ENCODE data around the gene APOL6. TPM values are rescaled to one million over a fixed set of nuclear protein-coding genes. Genes with fewer than 3 reads are reported as not detected.

Gene APOL6
- total and polyA plus RNA-seq, 2 experiments from 2014 or later = 8.0 to 20.8 TPM

DNA sequence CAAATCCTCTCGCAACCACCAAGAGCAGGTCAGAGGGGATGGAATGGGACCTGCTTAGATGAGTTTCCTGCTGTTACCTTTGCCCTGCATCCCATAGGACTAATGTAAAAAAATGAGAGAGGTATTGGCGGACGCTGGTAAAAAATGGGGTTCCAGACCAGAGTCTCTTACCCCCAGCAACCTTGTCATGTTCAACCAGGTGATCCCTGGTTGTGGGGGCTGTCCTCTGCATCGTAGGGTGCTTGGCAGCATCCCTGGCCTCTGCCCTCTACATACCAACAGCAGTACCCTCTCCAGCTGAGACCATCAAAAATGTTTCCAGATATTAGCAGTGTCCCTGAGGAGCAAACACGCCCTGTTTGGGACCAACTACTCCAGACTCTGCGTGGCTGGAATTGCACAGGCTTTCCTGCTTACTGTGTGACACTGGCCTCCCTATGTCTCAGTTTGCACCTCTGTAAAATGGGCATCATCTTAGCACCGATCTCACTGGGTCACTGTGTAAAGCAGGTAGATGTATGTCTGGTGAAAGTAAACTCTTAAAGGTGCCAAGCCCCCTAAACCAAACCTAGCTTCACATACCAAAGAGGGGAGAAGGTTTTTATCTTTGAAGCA is 1.5 kb downstream of the APOL6 start:
- in situ Hi-C loops (cut with MboI) = no loop called here
- Histone ChIP-seq H3K36me3 (ENCODE audit: low read depth) (no peaks in the 10 kb centered on the region), H3F3A (ENCODE audit: insufficient read depth) (peaks cover 7% of the 10 kb centered on the region), H3K9me3 (ENCODE audit: low read depth) (no peaks in the 10 kb centered on the region), H2AFZ (peak overlapping the region; percentile 83), H3K4me3 (peak overlapping the region; percentile 96), H4K20me1 (ENCODE audit: insufficient read depth) (no peaks in the 10 kb centered on the region), H3K9ac (peak overlapping the region; percentile 96), H3K27me3 (replicated peaks; ENCODE audit: insufficient read depth) (no peaks in the 10 kb centered on the region), H3K4me2 (ENCODE audit: unreplicated experiment) (peak overlapping the region; percentile 96), H3K79me2 (ENCODE audit: insufficient read depth) (peaks cover 43% of the 10 kb centered on the region), H3K4me1 (ENCODE audit: insufficient read depth) (peaks cover 14% of the 10 kb centered on the region), H3K27ac (no peak overlapping the region), H3K9me2 (ENCODE audit: insufficient read depth) (no peaks in the 10 kb centered on the region)
- no peak for DNase-seq
- no peak for TF ChIP-seq EZH2 (IDR thresholded peaks at IDR 0.05; ENCODE audit: insufficient read depth, poor library complexity, severe bottlenecking)
- TF ChIP-seq EZH2phosphoT487 (IDR thresholded peaks at IDR 0.05; ENCODE audit: insufficient read depth, low read depth) = no peak
- 53 to 58% methylated on average over 7 of the region's 7 CpGs for WGBS, 2 experiments (ENCODE audit: low coverage in 1 of 2, low lambda C conversion rate in 2 of 2, missing lambda C conversion rate in 2 of 2)

DNA sequence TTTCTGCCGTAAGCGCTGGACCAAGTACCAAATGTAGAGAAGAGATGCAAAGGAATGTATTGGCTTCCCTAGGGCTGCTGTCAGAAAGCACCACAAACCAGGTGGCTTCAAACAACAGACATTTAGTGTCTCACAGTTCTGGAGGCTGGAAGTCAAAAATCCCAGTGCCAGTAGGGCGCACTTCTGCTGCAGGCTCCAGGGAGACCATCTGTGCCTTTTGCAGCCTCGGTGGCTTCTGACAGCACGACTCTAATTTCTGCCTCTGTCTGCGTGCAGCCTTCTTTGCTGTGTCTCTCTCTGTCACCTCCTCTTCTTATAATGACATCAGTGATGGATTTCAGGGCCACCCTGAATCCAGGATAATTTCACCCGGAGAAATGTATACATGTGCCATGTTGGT is 2.8 kb downstream of the APOL6 start:
- Histone ChIP-seq H3K9me2 (ENCODE audit: insufficient read depth) (no peaks in the 10 kb centered on the region), H4K20me1 (ENCODE audit: insufficient read depth) (no peaks in the 10 kb centered on the region), H3K36me3 (ENCODE audit: low read depth) (peaks cover 3% of the 10 kb centered on the region; the same call in 1 of the 2 replicates), H2AFZ (no peak overlapping the region), H3K4me3 (no peak overlapping the region), H3K4me2 (ENCODE audit: unreplicated experiment) (peak overlapping the region; percentile 0), H3K9me3 (ENCODE audit: low read depth) (no peaks in the 10 kb centered on the region), H3K27ac (no peak overlapping the region), H3K27me3 (replicated peaks; ENCODE audit: insufficient read depth) (no peaks in the 10 kb centered on the region), H3K4me1 (ENCODE audit: insufficient read depth) (peaks cover 14% of the 10 kb centered on the region), H3F3A (ENCODE audit: insufficient read depth) (peaks cover 7% of the 10 kb centered on the region), H3K9ac (no peak overlapping the region), H3K79me2 (ENCODE audit: insufficient read depth) (peaks cover 48% of the 10 kb centered on the region)
- in situ Hi-C loops (cut with MboI) = no loop called here
- no peak for TF ChIP-seq EZH2 (IDR thresholded peaks at IDR 0.05; ENCODE audit: insufficient read depth, poor library complexity, severe bottlenecking)
- no peak for TF ChIP-seq EZH2phosphoT487 (IDR thresholded peaks at IDR 0.05; ENCODE audit: insufficient read depth, low read depth)
- DNase-seq = no peak
- 96 to 97% methylated on average over 7 of the region's 7 CpGs for WGBS, 2 experiments (ENCODE audit: low coverage in 1 of 2, low lambda C conversion rate in 2 of 2, missing lambda C conversion rate in 2 of 2)

DNA sequence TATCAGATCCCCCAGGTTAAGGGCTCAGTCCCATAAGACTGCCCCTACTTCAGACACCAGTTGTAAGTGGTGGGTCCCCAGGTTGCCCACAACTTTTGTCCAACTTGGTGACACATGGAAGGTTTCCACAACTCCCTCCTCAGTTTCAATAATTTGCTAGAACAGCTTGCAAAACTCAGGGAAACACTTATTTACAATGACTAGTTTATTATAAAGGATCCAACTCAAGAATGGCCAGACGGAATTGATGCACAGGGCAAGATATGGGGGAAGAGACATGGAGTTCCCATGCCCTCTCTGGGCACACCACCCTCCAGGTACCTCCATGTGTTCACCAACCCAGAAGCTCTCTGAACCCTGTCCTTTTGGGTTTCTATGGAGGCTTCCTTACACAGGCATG is 5.6 kb downstream of the APOL6 start:
- Histone ChIP-seq H3K4me1 (ENCODE audit: insufficient read depth) (0 out of 2 replicates have a peak, but pooled peaks cover 9% of the 10 kb centered on the region), H2AFZ (no peak overlapping the region), H3K36me3 (ENCODE audit: low read depth) (peaks cover 11% of the 10 kb centered on the region), H3K4me2 (ENCODE audit: unreplicated experiment) (no peak overlapping the region), H3K9ac (no peak overlapping the region), H4K20me1 (ENCODE audit: insufficient read depth) (no peaks in the 10 kb centered on the region), H3K9me2 (ENCODE audit: insufficient read depth) (no peaks in the 10 kb centered on the region), H3K4me3 (no peak overlapping the region), H3K27ac (no peak overlapping the region), H3K9me3 (ENCODE audit: low read depth) (no peaks in the 10 kb centered on the region), H3K27me3 (replicated peaks; ENCODE audit: insufficient read depth) (no peaks in the 10 kb centered on the region), H3F3A (ENCODE audit: insufficient read depth) (no peaks in the 10 kb centered on the region), H3K79me2 (ENCODE audit: insufficient read depth) (peaks cover 43% of the 10 kb centered on the region)
- in situ Hi-C loops (cut with MboI) = no loop called here
- no peak for TF ChIP-seq EZH2phosphoT487 (IDR thresholded peaks at IDR 0.05; ENCODE audit: insufficient read depth, low read depth)
- 41 to 68% methylated on average over 1 of the region's 1 CpG for whole genome bisulfite sequencing, 2 experiments (ENCODE audit: low coverage in 1 of 2, low lambda C conversion rate in 2 of 2, missing lambda C conversion rate in 2 of 2)
- DNase-seq = no peak

- H3K79me2 ChIP-seq (ENCODE audit: insufficient read depth) = peaks cover 18% of the 10 kb centered on the region
- H3K9ac ChIP-seq = no peak overlapping the region
- 71 to 73% methylated on average over 5 of the region's 5 CpGs for WGBS, 2 experiments (ENCODE audit: low coverage in 1 of 2, low lambda C conversion rate in 2 of 2, missing lambda C conversion rate in 2 of 2)
- H3K27me3 ChIP-seq (replicated peaks; ENCODE audit: insufficient read depth) = no peaks in the 10 kb centered on the region
- no peak overlapping the region for H3K27ac ChIP-seq
- H3K4me2 ChIP-seq (ENCODE audit: unreplicated experiment) = no peak overlapping the region
- no peaks in the 10 kb centered on the region for H3K9me2 ChIP-seq (ENCODE audit: insufficient read depth)
- H3K4me3 ChIP-seq = no peak overlapping the region
- no peaks in the 10 kb centered on the region for H4K20me1 ChIP-seq (ENCODE audit: insufficient read depth)
- TF ChIP-seq EZH2 (IDR thresholded peaks at IDR 0.05; ENCODE audit: insufficient read depth, poor library complexity, severe bottlenecking) (no peak), EZH2phosphoT487 (IDR thresholded peaks at IDR 0.05; ENCODE audit: insufficient read depth, low read depth) (no peak)
- peaks cover 25% of the 10 kb centered on the region for H3K36me3 ChIP-seq (ENCODE audit: low read depth)
- in situ Hi-C loops (cut with MboI) = no loop called here
- peaks cover 7% of the 10 kb centered on the region for H3F3A ChIP-seq (ENCODE audit: insufficient read depth)
- no peak overlapping the region for H2AFZ ChIP-seq
- H3K4me1 ChIP-seq (ENCODE audit: insufficient read depth) = peaks cover 8% of the 10 kb centered on the region
- no peak for DNase-seq
- H3K9me3 ChIP-seq (ENCODE audit: low read depth) = no peaks in the 10 kb centered on the region
Observed at GRCh38 chr22:35656284-35656752, 8.1 kb downstream of the APOL6 start.
